HCT116 (cell line): ENCODE data around the gene NSF. TPM values are rescaled to one million over a fixed set of nuclear protein-coding genes. Genes with fewer than 3 reads are reported as not detected.
"Not testable (repeated sequence)": the region's sequence is repeated elsewhere in the genome, so short reads cannot be mapped to it uniquely, and the experiment has no call there.

Source experiments
- ATAC-seq: fragments of 200-7000 bp; cut with Tn5 transposase; 2 replicates; pipeline ENCODE4 v1.9.1; 2020; ENCODE audit warnings: mild to moderate bottlenecking, moderate library complexity
- BruUV-seq: library from RNA; stranded (reverse); fragments of 400-500 nt; replicated peaks from 2 replicates; lab custom pipeline; 2021; lab: Mats Ljungman, UMichigan
- CTCF ChIA-PET: fragments of 300-600 bp; sonication (Branson Sonifier 250); formaldehyde crosslinking; loops from one replicate; lab custom pipeline; 2021; ENCODE audit warnings: antibody characterized with exemption; lab: Charles Lee
- POLR2A ChIA-PET: fragments of 300-600, 350-600 bp; sonication (Branson Sonifier 250); formaldehyde crosslinking; loops from one replicate; lab custom pipeline; 2021; ENCODE audit warnings: antibody characterized with exemption; lab: Charles Lee
- RAD21 ChIA-PET, 2 experiments: fragments of 300-600 bp; sonication (Branson Sonifier 250); formaldehyde crosslinking; loops; one replicate each; lab custom pipeline; 2023; ENCODE audit warnings: low total read pairs in 2 of 2; ENCODE audit not compliant: uncharacterized antibody in 2 of 2, unreplicated experiment in 2 of 2, low non-redundant PET in 1 of 2; lab: Charles Lee
- DNase-seq: peaks from one replicate; pipeline ENCODE4 v3.0.0-alpha.2; 2010; ENCODE audit warnings: low read depth, low spot score
- H2AFZ ChIP-seq: fragments of 200-600 bp; shearing (Covaris generic), sonication (generic); 2 replicates; pipeline ENCODE4 v1.6.1; 2017; ENCODE audit warnings: low read depth, mixed run types, mixed read lengths, antibody characterized with exemption, low read length; ENCODE audit not compliant: poor library complexity, severe bottlenecking
- H3K27ac ChIP-seq: 2 replicates; pipeline ENCODE4 v1.5.1; 2012; ENCODE audit warnings: low read depth, low read length
- H3K27me3 ChIP-seq: fragments of 200-600 bp; sonication (generic); 2 replicates; pipeline ENCODE4 v1.6.1; 2016; ENCODE audit warnings: mixed run types, low read length, mixed read lengths; ENCODE audit not compliant: insufficient read depth
- H3K36me3 ChIP-seq, 2 experiments: fragments of 200-500 bp in 1 of 2; fragments of 200-600 bp in 1 of 2; sonication (Bioruptor generic) in 1 of 2; sonication (generic) in 1 of 2; 2 replicates each; pipeline versions ENCODE4 v1.5.1 to v1.6.1; 2014 to 2016; ENCODE audit warnings: low read length in 2 of 2, inconsistent platforms in 1 of 2, mixed read lengths in 1 of 2, mixed run types in 1 of 2; ENCODE audit not compliant: insufficient read depth in 2 of 2, control insufficient read depth in 1 of 2
- H3K4me1 ChIP-seq, 2 experiments: fragments of 200-600 bp in 1 of 2; sonication (generic) in 1 of 2; 2 replicates each; pipeline versions ENCODE4 v1.5.1 to v1.6.1; 2012 to 2017; ENCODE audit warnings: low read length in 2 of 2, inconsistent platforms in 1 of 2, mild to moderate bottlenecking in 1 of 2, mixed read lengths in 1 of 2, mixed run types in 1 of 2, moderate library complexity in 1 of 2; ENCODE audit not compliant: insufficient read depth in 2 of 2, control insufficient read depth in 1 of 2
- H3K4me2 ChIP-seq: fragments of 200-600 bp; sonication (generic); 2 replicates; pipeline ENCODE4 v1.6.1; 2017; ENCODE audit warnings: mixed run types, low read length, mixed read lengths
- H3K4me3 ChIP-seq, 2 experiments: fragments of 200-600 bp in 1 of 2; sonication (generic) in 1 of 2; replicated peaks in 1 of 2; 2 replicates each; pipeline ENCODE4 v1.5.1; 2011 to 2016; ENCODE audit warnings: low read length in 2 of 2, control low read depth in 1 of 2, low read depth in 1 of 2, mild to moderate bottlenecking in 1 of 2, mixed read lengths in 1 of 2, mixed run types in 1 of 2
- H3K79me2 ChIP-seq: fragments of 200-600 bp; sonication (generic); 2 replicates; pipeline ENCODE4 v1.6.1; 2017; ENCODE audit warnings: mild to moderate bottlenecking, mixed run types, low read length, moderate library complexity, mixed read lengths; ENCODE audit not compliant: insufficient read depth
- H3K9ac ChIP-seq: fragments of 200-600 bp; sonication (generic); 2 replicates; pipeline ENCODE4 v1.6.1; 2016; ENCODE audit warnings: low read length, mixed read lengths
- H3K9me2 ChIP-seq: fragments of 200-600 bp; sonication (generic), shearing (Covaris generic); 2 replicates; pipeline ENCODE4 v1.6.1; 2017; ENCODE audit warnings: mixed run types, mild to moderate bottlenecking, moderate library complexity; ENCODE audit not compliant: insufficient read depth
- H3K9me3 ChIP-seq, 2 experiments: fragments of 200-500 bp in 1 of 2; fragments of 200-600 bp in 1 of 2; sonication (Bioruptor generic) in 1 of 2; sonication (generic) in 1 of 2; 2 replicates each; pipeline ENCODE4 v1.6.1; 2014 to 2017; ENCODE audit warnings: low read length in 2 of 2, mixed read lengths in 2 of 2, inconsistent platforms in 1 of 2, low read depth in 1 of 2, mild to moderate bottlenecking in 1 of 2, mixed run types in 1 of 2, moderate library complexity in 1 of 2; ENCODE audit not compliant: control insufficient read depth in 1 of 2, insufficient read depth in 1 of 2
- H4K20me1 ChIP-seq: fragments of 200-600 bp; sonication (generic), shearing (Covaris generic); 2 replicates; pipeline ENCODE4 v1.6.1; 2017; ENCODE audit warnings: mixed run types, mild to moderate bottlenecking, moderate library complexity; ENCODE audit not compliant: insufficient read depth
- intact Hi-C: fragments of 100-400 bp; cut with micrococcal nuclease; formaldehyde crosslinking; loops from 2 replicates; pipeline ENCODE4 v1.10.0; 2022
- total RNA-seq: library from RNA; stranded (reverse); gene quantifications from one replicate; pipeline ENCODE4 v1.2.1, GENCODE V29; 2021; ENCODE audit not compliant: unreplicated experiment

The NSF gene
- total RNA-seq, 1 experiment from 2014 or later, result 61.1 TPM

DNA sequence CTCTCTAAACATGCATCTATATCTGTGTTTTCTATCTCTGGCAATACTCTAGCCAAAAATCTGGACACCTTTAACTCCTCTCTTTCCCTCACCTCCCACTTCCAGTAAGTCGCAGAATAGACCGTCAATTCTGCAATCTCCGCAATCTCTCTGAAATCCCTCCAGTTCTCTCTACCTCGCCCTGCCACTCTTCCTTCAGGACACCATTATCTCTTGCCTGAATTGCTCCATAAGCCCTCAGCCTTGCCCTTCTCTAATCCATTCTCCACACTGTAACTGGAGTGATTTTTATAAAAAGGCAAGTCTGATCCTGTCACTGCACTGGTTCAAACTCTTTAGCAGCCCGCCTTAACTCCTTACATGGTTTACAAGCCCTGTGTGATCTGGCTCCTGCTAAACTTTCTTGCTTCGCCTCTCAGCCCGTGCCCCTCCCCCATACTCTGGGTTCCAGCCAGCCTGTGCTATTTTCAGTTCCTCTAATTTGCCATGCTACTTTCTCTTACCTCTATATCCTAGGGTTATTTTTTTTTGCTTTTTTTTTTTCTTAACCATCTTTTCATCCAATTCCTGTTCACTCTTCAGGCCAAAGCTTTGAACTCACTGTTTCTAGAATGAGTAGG, 61.7 kb downstream of the NSF start:
- DNase-seq, H3K9me3 ChIP-seq, H4K20me1 ChIP-seq, RAD21 ChIA-PET, intact Hi-C loops, H3K27me3 ChIP-seq, ATAC-seq, H3K4me3 ChIP-seq, H3K4me2 ChIP-seq, POLR2A ChIA-PET, H2AFZ ChIP-seq, H3K27ac ChIP-seq, H3K4me1 ChIP-seq, H3K79me2 ChIP-seq, BruUV-seq, H3K9ac ChIP-seq, H3K36me3 ChIP-seq, H3K9me2 ChIP-seq, CTCF ChIA-PET: not testable (repeated sequence)

DNA sequence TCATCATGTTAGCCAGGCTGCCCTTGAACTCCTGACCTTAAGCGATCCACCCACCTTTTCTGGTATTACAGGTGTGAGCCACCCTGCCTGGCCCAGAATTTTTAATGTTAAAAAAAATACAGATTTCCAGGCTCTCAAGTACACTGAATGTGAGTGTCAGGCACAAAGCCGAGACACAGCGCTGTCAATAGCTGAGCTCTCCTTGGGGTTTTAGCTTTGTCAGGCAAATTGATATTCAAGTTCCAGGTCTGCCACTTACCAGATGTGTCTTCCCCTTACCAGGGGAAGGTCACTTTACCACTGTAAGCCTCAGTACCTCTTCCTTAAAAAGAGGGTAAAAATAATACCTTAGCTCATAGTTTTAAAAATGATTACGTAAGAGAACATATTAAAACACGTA, 67.8 kb downstream of the NSF start:
- H4K20me1 ChIP-seq, H3K27ac ChIP-seq, ATAC-seq, H3K9me3 ChIP-seq, intact Hi-C loops, H3K4me3 ChIP-seq, POLR2A ChIA-PET, H3K4me2 ChIP-seq, H3K36me3 ChIP-seq, H3K9ac ChIP-seq, RAD21 ChIA-PET, CTCF ChIA-PET, H2AFZ ChIP-seq, H3K79me2 ChIP-seq, H3K9me2 ChIP-seq, H3K27me3 ChIP-seq, H3K4me1 ChIP-seq, DNase-seq, BruUV-seq: not testable (repeated sequence)

DNA sequence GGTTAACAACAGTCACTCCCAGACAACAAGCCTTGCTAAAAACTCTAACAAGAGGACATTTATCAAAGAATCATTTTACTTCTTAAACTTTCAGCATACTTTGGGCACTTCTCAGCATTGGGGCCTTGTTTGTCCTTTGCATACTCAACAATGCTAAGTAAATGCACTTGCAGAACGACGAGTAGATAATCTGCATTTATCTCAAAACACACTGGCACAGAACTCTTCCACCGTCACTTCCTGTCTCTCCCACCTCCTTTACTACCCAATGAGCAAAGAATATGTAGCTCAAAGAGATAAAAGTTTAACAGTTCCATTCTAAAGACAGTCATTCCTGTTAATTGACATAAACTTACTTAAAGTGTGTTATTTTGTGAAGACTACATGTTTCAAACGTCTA, 69.2 kb downstream of the NSF start:
- H4K20me1 ChIP-seq, H3K9me2 ChIP-seq, ATAC-seq, H2AFZ ChIP-seq, H3K9me3 ChIP-seq, H3K4me3 ChIP-seq, H3K9ac ChIP-seq, H3K4me2 ChIP-seq, H3K4me1 ChIP-seq, POLR2A ChIA-PET, DNase-seq, BruUV-seq, H3K27me3 ChIP-seq, H3K79me2 ChIP-seq, CTCF ChIA-PET, H3K27ac ChIP-seq, RAD21 ChIA-PET, intact Hi-C loops, H3K36me3 ChIP-seq: not testable (repeated sequence)

DNA sequence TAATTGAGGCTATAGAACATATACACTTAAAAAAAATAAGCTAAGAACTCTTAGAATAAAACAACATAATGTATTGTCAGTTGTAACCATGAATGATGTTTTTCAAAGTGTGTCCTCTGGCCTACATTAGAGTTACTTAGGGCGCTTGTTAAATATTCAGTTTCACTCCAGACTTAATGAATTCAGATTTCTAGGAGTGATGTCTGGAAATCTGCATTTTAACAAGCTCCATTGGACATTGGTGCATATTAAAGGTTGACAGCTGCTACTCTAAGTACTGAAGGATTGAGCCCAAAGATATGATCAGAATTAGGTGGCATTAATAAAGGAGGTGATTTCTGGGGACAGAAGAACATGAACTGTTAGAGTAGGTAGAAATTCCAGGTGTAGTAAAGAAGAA, 72.7 kb downstream of the NSF start:
- BruUV-seq, POLR2A ChIA-PET, H3K4me2 ChIP-seq, H3K36me3 ChIP-seq, H3K9me3 ChIP-seq, H3K4me1 ChIP-seq, H4K20me1 ChIP-seq, H3K9ac ChIP-seq, intact Hi-C loops, H3K9me2 ChIP-seq, DNase-seq, ATAC-seq, H3K4me3 ChIP-seq, H3K79me2 ChIP-seq, CTCF ChIA-PET, H3K27me3 ChIP-seq, H2AFZ ChIP-seq, RAD21 ChIA-PET, H3K27ac ChIP-seq: not testable (repeated sequence)
